ENCODE measurements around the gene PLEKHA5. TPM values are rescaled to one million over a fixed set of nuclear protein-coding genes. Genes with fewer than 3 reads are reported as not detected.
"Not testable (repeated sequence)": the region's sequence is repeated elsewhere in the genome, so short reads cannot be mapped to it uniquely, and the experiment has no call there.

The PLEKHA5 gene
- total RNA-seq, 4 donors from 2014 or later: 31.0 to 41.7 (median 34.1) TPM

- 90 to 92% methylated on average over 23 of the region's 23 CpGs for WGBS, 2 donors
- peak in 1 of 2 donors; percentile 50 for DNase-seq (ENCODE audit: low spot score in 2 of 2)
- no peak overlapping the region for H3K4me3 ChIP-seq (ENCODE audit: low read depth, poor library complexity, severe bottlenecking)
- intact Hi-C loops (cut with DNase I; ENCODE audit: low total_unique reads): no loop called here
- no peak for TF ChIP-seq POLR2A (IDR thresholded peaks at IDR 0.05)
- TF ChIP-seq, protein P1, sequence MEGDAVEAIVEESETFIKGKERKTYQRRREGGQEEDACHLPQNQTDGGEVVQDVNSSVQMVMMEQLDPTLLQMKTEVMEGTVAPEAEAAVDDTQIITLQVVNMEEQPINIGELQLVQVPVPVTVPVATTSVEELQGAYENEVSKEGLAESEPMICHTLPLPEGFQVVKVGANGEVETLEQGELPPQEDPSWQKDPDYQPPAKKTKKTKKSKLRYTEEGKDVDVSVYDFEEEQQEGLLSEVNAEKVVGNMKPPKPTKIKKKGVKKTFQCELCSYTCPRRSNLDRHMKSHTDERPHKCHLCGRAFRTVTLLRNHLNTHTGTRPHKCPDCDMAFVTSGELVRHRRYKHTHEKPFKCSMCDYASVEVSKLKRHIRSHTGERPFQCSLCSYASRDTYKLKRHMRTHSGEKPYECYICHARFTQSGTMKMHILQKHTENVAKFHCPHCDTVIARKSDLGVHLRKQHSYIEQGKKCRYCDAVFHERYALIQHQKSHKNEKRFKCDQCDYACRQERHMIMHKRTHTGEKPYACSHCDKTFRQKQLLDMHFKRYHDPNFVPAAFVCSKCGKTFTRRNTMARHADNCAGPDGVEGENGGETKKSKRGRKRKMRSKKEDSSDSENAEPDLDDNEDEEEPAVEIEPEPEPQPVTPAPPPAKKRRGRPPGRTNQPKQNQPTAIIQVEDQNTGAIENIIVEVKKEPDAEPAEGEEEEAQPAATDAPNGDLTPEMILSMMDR (IDR thresholded peaks at IDR 0.05): no peak
These were observed 283.3 kb downstream of the PLEKHA5 start for GRCh38 chr12:19412844-19413243.

DNA sequence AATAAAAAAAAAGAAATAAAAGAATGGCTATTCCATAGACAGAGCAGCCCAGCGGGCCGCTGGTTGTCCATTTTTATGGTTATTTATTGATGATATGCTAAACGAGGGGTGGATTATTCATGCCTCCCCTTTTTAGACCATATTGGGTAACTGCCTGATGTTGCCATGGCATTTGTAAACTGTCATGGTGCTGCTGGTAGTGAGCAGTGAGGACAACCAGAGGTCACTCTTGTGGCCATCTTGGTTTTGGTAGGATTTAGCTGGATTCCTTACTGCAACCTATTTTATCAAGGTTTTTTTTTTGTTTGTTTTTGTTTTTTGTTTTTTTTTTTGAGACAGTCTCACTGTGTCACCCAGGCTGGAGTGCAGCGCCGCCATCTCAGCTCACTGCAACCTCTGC, 284.0 kb downstream of the PLEKHA5 start:
- H3K4me3 ChIP-seq (ENCODE audit: low read depth, poor library complexity, severe bottlenecking); intact Hi-C loops (cut with DNase I; ENCODE audit: low total_unique reads): not testable (repeated sequence)
- 95 to 99% methylated on average over 5 of the region's 5 CpGs for WGBS, 2 donors
- peak in 1 of 2 donors; percentile 36 for DNase-seq (ENCODE audit: low spot score in 2 of 2)

DNA sequence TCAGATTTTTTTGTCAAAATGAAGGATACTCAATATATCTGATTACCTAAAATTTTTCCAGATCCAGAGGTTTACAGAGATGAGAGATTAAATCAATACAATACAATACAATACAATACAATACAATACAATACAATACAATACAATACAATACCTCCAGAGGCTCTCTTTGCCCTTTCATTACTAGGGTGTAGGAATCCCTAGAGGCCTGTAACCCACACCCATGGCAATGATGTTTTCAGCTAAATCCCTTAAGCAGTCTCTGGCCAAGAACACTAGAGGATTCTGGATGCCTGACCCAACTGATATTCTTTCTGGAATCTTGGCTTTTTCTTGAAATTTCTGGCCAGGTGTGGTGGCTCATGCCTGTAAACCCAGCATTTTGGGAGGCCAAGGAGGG, 286.0 kb downstream of the PLEKHA5 start:
- intact Hi-C loops (cut with DNase I; ENCODE audit: low total_unique reads): no loop called here
- no peak for DNase-seq (ENCODE audit: low spot score in 2 of 2)
- no peak overlapping the region for H3K4me3 ChIP-seq (ENCODE audit: low read depth, poor library complexity, severe bottlenecking)
- no peak for TF ChIP-seq POLR2A (IDR thresholded peaks at IDR 0.05)
- TF ChIP-seq, protein P1 (IDR thresholded peaks at IDR 0.05): no peak

- peak in 1 of 2 donors; percentile 77 for DNase-seq (ENCODE audit: low spot score in 2 of 2)
- WGBS, 2 donors: 95 to 96% methylated on average over 14 of the region's 14 CpGs
- no peak overlapping the region for H3K4me3 ChIP-seq (ENCODE audit: low read depth, poor library complexity, severe bottlenecking)
- intact Hi-C loops (cut with DNase I; ENCODE audit: low total_unique reads): no loop called here
- TF ChIP-seq, protein P1 (IDR thresholded peaks at IDR 0.05): no peak
- TF ChIP-seq POLR2A (IDR thresholded peaks at IDR 0.05): no peak
These were observed 289.6 kb downstream of the PLEKHA5 start for GRCh38 chr12:19419086-19419485.

DNA sequence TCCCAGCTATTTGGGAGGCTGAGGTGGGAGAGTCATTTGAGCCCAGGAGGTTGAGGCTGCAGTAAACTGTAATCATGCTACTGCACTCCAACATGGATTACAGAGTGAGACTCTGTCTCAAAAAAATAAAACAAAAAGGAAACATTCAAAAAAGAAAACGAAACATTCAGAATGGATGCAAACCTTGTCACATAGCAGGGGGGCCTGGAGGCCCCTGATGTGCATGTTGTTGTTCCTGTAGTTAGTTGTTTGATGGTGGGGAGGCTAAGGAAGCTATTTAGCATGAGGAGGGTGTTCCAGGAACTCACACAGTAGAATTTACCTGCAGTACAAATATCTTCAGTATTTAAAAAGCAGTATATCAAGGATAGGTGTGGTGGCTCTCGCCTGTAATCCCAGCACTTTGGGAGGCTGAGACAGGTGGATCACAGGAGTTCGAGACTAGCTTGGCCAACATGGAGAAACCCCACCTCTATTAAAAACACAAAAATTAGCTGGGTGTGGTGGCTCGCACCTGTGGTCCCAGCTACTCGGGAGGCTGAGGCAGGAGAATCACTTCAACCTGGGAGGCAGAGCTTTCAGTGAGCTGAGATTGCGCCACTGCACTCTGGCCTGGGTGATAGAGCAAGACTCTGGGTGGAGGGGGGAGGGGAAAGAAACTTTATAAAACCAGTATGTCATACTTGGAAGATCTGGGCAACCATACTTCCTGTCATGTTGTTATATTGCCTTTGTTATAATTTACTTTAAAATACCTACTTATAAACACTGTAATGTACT, 292.2 kb downstream of the PLEKHA5 start:
- intact Hi-C loops (cut with DNase I; ENCODE audit: low total_unique reads): no loop called here
- DNase-seq (ENCODE audit: low spot score in 2 of 2): peak in 1 of 2 donors; percentile 60
- TF ChIP-seq, protein P1 (IDR thresholded peaks at IDR 0.05): no peak
- TF ChIP-seq POLR2A (IDR thresholded peaks at IDR 0.05): no peak
- no peak overlapping the region for H3K4me3 ChIP-seq (ENCODE audit: low read depth, poor library complexity, severe bottlenecking)
- 84 to 95% methylated on average over 6 of the region's 6 CpGs for WGBS, 2 donors

GRCh38 chr12:19423166-19423930, 293.8 kb downstream of the PLEKHA5 start:
- peak in 1 of 2 donors; percentile 68 for DNase-seq (ENCODE audit: low spot score in 2 of 2)
- WGBS, 2 donors: 89 to 91% methylated on average over 12 of the region's 12 CpGs
- TF ChIP-seq, protein P1 (IDR thresholded peaks at IDR 0.05): no peak
- TF ChIP-seq POLR2A (IDR thresholded peaks at IDR 0.05): no peak
- intact Hi-C loops (cut with DNase I; ENCODE audit: low total_unique reads): no loop called here
- no peak overlapping the region for H3K4me3 ChIP-seq (ENCODE audit: low read depth, poor library complexity, severe bottlenecking)

All from lower leg skin (tissue), 4 donors.